Occipital lobe (tissue), 2 donors: ENCODE data around the gene PXK. TPM values are rescaled to one million over a fixed set of nuclear protein-coding genes. Genes with fewer than 3 reads are reported as not detected.
"Not testable (repeated sequence)": the region's sequence is repeated elsewhere in the genome, so short reads cannot be mapped to it uniquely, and the experiment has no call there.

Experiments
- DNase-seq: peaks from one replicate; lab custom pipeline; 2025; lab: John Stamatoyannopoulos, UW
- total RNA-seq: library from RNA; depleted of rRNA; stranded (reverse); fragments of >200 nt; gene quantifications from one replicate; pipeline ENCODE4 v1.2.3, GENCODE V29; 2014

Gene PXK
- total RNA-seq, 1 donor from 2014 or later: 28.2 TPM

DNA sequence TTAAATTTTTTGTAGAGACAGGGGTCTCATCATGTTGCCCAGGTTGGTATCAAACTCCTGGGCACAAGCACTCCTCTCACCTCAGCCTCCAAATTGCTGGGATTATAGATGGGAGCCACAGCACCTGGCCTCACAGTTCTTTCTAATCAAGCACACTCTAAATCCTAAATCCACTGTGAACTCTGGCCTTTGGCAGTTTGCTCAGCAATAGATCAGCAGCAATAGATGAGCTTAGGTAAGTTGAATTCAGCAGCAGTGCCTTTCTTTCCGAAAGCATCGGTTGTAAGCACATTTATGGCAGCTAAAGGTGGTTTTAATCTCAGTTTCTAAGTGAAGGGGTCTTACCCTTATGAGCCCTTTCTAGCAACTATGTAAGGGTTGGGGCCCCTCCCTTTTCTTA is 84.4 kb downstream of the PXK start:
- DNase-seq: no peak

DNA sequence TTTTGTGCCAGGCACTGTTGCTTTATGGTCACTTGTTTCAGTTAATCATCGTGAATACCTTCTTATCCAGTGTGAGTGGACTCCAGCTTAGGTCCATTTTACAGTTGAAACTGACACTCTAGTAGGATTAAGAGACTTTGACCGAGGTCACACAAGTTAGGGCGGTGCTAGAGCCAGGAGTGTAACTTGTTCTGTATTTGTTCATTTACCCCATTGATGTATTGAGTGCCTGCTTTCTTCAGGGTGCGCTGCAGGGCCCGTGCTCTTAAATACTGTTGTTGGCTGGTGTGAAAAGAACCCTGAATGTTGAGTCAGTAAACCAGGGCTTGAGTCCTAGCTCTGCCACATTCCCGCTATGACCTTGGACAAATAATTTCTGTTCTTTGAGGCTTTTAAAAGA is 85.5 kb downstream of the PXK start:
- DNase-seq: no peak

GRCh38 chr3:58419780-58420507 is 87.3 kb downstream of the PXK start:
- no peak for DNase-seq

DNA sequence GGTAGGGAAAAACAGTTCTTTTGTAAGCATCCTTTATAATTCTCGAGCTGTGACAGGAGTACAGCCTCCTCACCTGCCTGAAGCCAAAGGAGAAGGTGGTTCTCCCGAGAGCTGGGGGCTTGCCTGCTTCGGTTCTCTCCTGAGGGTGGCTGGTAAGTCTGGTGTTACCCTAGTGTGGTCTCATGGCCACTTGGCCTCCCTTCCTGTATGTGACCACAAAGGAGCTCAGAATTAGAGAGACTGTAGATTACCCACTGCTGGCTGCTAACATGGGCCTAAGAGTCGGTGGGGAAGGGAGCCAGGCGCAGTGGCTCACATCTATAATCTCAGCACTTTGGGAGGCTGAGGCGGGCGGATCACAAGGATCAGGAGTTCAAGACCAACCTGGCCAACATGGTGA is 88.3 kb downstream of the PXK start:
- no peak for DNase-seq

DNA sequence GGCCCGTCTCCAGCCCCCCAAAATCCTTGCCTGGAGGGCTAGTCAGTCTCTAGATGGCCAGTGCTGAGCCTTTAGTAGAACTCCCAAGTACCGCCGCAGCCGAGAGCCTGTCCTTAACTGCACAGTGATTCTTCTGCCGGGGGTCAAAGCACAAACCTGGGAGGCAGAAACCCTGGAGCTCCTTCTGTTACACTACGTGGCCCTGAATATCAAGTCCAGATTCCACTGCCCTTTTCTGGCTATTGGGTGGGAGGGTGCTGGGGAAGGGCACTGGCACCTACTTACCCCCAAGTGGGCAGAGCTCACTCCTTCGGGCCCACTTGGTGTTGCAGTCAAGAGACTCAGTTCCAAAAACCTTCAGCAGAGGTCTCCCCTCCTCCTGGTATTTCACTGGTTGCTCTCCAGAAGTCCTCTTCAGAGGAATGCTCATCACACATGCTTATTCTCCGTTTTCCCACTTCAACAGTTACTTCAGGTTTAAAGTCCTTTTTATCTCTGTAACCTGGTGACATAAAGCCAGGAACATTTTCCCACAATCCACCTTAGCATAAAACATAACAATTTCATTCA is 90.1 kb downstream of the PXK start:
- no peak for DNase-seq

DNA sequence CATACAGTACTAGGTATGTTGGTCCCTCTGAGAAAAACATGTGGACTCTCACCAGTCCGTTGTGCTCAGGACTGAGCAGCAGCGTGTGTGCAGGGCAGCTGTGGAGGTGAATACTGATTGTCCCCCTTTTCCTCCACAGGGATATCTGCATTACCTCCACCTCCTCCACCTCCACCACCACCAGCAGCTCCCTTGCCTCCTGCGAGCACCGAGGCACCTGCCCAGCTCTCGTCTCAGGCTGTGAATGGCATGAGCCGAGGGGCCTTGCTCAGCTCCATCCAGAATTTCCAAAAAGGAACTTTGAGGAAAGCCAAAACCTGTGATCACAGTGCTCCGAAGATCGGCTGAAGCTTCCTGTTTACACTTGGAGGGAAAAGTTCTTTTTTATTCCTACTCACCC is 91.9 kb downstream of the PXK start:
- no peak for DNase-seq

GRCh38 chr3:58425782-58426181 is 93.1 kb downstream of the PXK start:
- no peak for DNase-seq

DNA sequence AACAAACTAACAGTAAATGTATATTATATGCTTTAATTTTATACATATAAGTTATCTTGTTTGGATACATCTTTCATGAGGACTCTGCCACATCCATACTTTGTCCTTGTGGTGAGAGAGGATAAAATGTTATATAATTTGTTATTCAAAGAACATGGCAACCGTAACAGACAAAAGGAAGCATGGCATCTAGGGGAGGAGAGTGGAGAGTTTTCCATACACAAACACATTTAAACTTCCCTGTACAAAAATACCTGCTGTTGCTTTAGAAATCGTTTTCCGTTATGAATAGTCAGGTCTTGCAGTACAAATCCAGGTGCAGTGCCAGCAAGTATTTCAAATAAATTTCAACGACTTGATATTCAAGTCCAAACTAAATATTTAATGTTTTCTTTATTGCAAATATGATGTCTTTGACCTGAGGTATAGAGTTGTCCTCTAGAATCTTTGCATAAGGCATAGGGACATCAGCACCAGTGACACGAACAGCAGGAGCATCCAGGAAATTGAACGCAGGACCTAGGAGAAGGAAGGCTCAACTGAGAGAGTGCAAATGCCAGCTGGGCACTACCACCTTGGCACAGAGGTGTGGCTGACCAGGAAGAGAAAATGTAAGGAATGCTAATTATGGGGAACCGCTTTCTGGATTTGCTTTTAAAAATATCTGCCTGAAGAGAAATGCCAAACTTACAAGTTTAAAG is 95.1 kb downstream of the PXK start:
- DNase-seq: no peak

DNA sequence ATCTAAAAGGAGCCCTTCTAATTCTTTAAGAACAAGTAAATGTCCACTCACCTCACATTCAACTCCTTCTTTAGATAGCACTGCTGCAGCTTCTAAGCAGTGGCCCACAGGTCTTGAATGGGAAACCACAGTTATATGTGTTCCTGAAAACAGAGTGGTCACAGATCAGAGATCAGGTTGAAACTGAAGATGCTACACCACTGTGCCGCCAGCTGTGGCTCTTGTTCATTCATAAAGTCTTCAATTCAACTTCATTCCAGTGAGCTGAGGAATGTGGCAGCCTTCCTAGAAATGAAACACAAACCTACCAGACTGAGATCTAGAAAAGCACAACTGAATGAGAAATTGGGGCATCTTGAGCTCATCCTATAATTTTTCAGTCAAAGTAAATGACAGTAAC is 97.0 kb downstream of the PXK start:
- DNase-seq: no peak

DNA sequence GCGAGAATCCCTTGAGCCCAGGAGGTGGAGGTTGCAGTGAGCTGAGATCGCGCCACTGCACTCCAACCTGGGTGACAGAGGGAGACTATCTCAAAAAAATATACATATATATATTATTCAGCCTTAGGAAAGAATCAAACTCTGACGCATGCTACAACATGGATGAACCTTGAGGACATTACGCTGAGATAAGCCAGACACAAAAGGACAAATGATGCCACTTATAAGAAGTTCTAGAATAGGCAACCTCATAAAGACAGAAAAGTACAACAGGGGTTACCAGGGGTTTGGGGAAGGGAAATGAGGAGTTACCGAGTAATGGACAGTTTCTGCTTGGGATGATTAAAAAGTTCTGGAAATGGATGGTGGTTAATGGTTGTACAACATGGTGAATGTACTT is 100.2 kb downstream of the PXK start:
- DNase-seq: no peak

GRCh38 chr3:58433400-58434167 is 100.9 kb downstream of the PXK start, which contains the start of gene PDHB:
PDHB (minus strand) TSS chr3:58433832; CDS start chr3:58433809, 23 bp downstream.
- peak; percentile 92 for DNase-seq

DNA sequence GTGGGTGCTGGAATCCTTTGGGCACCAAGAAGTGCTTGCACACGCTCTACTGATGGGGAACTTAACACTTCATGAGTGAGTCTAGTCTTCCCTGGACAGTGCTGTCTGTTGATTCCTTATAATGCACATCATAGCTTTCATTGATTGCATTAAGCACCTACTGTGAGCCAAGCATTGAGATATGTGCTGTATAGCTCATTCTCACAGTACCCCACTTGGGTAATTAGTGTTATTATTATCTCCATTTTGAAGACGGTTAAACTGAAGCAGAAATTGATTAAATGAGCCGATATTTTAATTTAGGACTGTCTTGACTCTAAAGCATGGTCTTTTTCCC is 101.4 kb downstream of the PXK start:
- no peak for DNase-seq

GRCh38 chr3:58434511-58434910 is 101.8 kb downstream of the PXK start:
- DNase-seq: no peak

DNA sequence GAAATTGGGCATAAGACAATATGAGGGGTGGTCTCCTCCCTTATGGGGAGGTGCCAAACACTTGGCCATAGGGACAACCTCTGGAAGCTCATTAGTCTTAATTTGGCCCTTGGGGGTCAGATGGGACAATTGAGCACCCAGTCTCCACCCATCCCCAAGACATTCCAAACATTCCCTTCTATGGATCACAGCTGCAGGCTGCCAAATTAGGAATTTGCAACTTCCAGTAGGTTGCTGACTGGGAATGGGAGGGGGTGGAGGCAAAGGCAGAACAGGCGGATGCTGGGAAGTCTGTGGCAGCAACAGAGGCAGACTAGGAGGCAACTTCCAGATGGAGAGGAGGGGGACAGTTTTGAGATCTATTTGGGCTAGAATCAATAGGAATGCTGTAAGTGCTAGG is 102.3 kb downstream of the PXK start:
- DNase-seq: no peak

- not testable (repeated sequence) for DNase-seq
Observed at GRCh38 chr3:58437276-58437675, 104.6 kb downstream of the PXK start.

DNA sequence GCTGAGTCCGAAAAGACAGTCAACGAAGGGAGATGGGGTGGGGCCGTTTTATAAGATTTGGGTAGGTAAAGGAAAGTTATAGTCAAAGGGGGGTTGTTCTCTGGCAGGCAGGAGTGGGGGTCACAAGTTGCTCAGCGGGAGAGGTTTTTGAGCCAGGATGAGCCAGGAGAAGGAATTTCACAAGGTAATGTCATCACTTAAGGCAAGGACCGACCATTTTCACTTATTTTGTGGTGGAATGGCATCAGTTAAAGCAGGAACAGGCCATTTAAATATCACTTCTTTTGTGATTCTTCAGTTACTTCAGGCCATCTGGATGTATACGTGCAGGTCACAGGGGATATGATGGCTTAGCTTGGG is 108.3 kb downstream of the PXK start:
- DNase-seq: not testable (repeated sequence)

DNA sequence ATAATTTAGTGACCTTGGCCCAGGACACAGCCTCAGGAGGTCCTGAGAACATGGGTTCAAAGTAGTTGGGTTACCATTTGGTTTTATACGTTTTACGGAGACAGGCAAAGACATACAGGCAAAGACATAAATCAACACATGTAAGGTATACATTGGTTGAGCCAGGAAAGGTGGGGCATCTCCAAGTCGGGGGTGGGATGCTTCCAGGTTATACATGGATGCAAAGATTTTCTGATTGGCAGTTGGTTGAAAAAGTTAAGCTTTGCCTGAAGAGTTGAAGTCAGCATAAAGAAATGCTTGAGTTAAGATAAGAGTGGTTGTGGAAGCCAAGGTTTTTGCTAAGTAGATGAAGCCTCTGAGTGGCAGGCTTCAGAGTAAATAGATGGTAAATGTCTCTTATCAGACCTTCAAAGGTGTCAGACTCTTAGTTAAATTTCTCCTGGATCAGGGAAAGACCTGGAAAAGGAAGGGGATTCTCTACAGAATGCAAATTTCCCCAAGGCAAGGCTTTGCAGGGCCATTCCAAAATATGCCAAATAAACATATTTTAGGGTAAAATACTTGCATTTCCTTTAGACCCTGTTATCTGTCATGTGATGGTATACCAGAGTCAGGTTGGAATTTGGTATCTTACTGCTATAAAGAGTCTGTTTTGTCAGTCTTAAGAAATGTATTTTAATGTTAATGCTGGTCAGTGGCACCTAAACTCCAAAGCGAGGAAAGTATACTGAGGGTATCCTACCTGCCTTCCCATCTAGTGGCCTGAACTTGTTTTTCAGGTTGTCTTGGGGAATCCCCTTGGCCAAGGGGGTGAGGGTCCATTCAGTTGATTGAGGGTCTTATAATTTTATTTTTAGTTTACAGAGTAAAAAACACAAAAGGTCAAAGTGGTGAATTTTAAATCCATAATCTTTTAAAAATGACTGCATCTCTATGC is 109.1 kb downstream of the PXK start:
- no peak for DNase-seq

GRCh38 chr3:58452176-58452575 is 119.5 kb downstream of the PXK start:
- DNase-seq: no peak

GRCh38 chr3:58459160-58459559 is 126.5 kb downstream of the PXK start:
- no peak for DNase-seq

DNA sequence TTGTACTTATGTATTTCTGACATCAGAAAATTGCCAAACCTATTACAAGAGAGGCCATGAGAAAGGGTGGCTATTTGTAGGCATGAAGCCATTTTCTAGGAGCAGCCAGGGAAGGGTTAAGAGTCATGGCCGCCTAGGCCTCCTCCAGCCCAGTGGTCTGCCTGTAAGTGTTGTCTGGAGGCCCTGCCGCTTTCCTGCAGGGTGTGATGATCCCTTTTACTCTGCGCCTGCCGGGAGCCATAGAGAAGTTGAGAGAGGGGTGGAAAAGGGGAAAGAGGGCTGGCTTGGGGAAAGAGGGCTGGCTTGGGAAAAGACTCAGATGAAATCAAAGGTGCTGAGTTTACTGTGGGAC is 130.1 kb downstream of the PXK start:
- no peak for DNase-seq
